Measurements from ENCODE around the gene ADGRF5. TPM values are rescaled to one million over a fixed set of nuclear protein-coding genes. Genes with fewer than 3 reads are reported as not detected.
"Not testable (repeated sequence)": the region's sequence is repeated elsewhere in the genome, so short reads cannot be mapped to it uniquely, and the experiment has no call there.

Gene ADGRF5
- total RNA-seq, 1 experiment from 2014 or later = not detected

DNA sequence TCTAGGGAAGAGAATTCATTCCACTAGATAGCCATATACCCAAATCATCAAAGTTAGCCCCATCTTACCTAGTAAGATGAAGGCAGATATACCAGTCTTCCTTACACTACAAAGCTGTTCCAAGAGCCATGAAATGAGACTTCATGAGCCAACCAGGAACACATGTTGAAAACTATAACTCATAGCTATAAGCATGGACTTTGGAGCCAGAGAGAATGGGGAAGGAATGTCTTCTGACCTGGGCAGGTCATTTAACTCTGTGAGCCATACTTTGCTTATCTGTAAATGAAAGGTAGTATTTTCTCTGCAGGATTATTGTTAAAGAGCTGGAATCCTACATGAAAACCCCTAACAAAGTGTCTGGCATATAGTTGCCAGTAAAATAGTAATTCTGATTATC is 27.3 kb downstream of the ADGRF5 start:
- DNase-seq (ENCODE audit: low spot score) = no peak

DNA sequence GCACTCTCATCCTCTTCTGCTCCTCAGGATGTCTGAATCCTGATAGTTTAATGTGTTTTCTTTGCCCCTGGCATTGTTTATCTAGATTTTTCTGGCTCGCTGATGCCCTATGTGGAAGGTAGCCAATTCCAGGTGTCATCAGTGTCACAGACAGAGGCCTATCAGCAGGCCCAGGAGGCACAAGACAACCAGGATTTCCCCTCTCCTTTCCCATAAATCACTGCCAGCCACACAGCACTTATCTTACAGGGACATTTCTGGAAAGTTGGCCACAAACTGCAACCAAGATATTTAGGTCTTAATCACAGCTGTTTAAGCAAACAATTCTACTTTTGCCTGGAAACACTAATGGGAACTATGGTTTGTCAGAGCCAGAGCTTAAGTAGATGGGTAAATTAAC is 28.1 kb downstream of the ADGRF5 start:
- no peak for DNase-seq (ENCODE audit: low spot score)

DNA sequence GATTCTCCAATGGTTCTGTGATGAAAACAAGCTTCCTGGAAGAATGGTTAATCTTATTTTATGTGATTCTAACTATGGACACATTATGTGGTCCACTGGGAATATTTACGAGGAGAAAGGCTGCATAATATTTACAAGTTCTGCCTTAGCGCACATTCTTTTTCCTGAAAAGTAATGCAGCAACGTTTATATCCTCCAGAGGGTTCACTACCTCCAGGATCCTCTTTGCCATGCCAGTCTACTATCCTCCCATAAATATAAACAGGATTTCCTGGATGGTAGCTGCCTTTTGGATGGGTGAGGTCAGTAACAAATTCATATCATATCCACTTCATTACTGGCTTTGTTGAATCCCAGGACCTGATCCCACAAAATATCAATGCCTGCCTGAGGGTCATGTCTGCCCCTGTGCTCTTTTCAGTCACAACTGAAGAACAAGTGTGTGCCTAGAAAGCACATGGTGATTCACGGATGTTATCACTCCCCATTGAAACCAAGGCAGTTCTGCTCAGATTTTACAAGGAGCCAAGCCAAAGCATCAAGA is 30.4 kb downstream of the ADGRF5 start:
- DNase-seq (ENCODE audit: low spot score) = no peak

DNA sequence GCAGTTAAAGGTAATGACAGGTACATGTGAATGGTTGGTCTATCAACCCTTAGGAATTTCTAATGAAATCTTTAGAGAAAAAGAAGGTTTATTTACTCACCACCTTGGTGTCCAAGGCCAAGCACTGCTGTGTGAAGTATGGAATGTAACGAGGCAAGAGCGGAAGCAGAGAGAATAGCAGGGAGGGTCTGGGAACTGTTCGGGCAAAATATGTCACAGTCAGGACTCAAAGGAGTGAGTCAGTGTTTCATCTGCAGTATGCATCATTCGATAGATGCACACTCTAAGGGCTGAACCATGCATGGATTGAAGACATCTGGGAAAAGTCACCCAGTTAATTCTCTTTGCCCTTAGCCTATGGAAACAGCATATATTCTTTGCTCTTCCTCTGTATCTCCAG is 33.2 kb downstream of the ADGRF5 start:
- DNase-seq (ENCODE audit: low spot score) = no peak

DNA sequence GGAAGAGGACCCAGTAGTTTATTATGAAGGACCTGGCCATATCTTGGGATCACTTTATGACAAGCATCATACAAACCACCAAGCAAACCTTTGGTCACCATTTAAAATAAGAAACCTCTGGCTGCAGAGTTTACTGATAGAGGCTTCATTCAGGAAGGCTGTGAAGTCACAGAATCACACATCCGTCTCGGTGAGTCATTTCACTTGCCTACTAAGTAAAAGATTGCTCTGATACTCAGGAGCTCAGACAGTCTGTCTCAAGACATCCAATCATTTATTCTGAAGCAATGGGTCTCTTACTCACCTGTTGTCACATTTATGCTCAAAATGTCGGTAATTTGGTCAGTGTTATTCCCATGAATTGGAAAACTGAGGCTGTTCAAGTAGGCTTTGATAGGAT is 33.7 kb downstream of the ADGRF5 start:
- no peak for DNase-seq (ENCODE audit: low spot score)

DNA sequence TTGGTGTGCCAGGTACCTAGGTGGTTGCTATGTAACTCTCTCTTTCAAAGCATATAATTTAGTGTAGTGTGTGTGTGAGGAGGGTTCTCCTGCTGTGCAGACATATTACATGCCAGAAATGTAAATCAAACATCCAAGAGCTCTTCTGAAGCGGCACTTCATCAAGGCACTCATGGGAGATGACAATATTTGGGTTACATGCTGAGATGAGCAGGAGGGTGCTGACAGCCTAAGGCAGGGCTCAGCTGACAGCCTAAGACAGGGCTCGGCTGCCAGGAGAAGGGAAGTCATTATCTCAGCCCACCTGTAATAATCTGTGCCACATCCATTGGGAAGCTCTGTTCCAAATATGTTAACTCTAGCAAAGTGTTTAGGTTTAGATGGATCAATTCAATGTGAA is 39.1 kb downstream of the ADGRF5 start:
- DNase-seq (ENCODE audit: low spot score) = no peak

DNA sequence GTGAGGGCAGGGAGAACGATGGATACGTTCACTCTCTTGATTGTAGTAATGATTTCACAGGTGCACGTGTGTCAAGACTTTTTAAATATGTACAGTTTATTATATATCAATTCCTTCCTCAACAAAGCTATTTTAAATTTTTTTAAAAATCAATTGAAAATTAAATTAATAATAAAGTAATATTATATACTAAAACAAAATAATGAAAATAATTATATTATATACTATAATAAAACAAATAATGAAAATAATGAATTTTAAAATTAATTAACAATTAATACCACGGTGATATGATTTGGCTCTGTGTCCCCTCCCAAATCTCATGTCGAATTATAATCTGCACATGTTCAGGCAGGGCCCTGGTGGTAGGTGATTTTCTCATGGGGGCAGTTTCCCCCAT is 42.7 kb downstream of the ADGRF5 start:
- no peak for DNase-seq (ENCODE audit: low spot score)

DNA sequence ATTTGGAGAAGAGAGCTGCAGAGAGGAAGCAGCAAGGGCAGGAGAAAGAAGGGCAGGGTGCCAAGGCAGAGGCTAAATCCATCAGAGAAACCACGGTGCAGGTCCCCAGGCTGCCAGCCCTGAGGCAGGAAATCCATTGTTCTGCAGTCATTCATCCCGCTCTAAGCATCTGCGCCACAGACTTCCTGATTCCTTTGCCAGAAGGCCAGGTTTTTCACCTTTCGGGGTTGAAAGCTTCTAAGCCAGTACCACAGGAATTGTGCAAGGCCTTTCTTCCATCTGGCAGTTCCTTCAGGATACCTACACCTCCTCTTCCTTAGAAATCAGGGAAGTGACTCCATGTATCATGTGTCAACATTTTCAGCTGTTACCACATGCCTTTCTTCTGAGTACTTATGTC is 45.6 kb downstream of the ADGRF5 start:
- peak; percentile 84 for DNase-seq (ENCODE audit: low spot score)

DNA sequence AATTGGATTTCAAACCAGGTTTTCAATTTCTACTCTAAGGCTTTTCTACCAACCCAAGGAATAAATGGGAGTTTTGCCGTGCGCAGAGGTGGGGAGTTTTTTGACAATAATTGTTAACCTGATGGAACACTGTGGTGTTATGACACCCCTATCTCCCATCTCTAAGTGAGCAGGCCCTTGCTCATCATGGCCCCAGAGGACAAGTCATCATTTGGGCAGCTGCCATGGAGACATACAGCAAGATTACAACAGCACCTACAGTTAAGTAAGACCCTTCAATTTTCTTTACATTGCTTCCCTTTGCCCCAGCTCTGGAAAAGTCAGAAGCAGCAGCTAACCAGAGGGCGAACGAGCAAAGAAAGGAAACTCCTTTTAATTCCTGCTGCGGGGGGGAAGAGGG is 54.3 kb downstream of the ADGRF5 start:
- DNase-seq (ENCODE audit: low spot score) = no peak

DNA sequence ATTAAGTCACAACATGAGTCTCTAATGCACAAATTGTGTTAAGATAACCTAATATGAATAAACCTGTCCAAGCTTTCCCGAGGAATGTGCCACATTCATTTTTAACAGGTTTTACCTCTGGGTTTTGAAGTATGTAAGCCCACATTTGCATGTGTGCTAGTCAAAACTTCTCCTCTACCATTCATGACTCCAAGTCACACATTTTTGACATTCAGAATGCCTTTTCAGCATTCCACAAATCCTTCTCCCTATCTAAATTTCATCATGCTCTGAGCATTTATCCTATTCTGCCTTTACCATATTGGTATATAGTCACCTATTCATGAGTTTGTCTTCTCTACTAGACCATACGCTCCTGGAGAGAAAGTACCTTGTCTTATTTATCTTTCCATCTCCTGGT is 56.5 kb downstream of the ADGRF5 start:
- DNase-seq (ENCODE audit: low spot score) = no peak

DNA sequence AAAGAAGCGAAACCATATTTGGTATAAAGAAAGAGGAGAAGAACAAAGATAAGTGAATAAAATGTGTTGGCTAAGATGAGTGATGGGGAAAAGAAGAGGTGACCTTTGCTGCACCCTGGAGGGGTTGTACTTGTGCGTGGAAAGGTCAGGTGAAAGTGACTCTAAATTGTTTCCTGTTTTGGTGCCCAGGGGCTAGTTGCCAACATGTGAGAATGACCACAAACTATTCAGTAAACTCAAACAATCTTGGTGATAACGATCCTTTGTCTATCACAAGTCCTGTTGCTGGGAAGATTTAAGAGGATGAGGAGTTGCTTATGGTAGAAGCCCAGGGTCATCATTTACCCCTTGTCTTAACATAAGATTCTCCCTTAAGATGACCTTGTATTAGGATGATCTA is 57.9 kb downstream of the ADGRF5 start:
- DNase-seq (ENCODE audit: low spot score) = no peak

DNA sequence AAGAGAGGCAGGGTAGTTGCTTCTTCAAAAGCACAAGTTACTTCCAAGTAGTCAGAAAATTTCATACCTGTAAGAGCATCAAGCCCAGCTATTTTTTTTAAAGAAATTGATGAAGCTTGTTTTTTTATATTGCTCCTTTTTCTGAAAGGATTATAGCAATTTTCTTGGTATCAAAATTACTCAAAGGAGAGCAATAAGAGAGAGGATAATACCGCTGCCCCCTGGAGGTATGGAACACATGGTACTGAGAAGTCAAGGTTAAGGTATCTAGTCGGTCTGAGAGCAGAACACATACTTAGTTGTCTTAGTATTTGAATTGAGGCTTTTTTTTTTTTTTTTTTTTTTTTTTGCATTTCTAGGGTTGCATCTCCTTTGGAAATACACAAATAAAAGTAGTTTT is 59.4 kb downstream of the ADGRF5 start:
- DNase-seq (ENCODE audit: low spot score) = no peak

DNA sequence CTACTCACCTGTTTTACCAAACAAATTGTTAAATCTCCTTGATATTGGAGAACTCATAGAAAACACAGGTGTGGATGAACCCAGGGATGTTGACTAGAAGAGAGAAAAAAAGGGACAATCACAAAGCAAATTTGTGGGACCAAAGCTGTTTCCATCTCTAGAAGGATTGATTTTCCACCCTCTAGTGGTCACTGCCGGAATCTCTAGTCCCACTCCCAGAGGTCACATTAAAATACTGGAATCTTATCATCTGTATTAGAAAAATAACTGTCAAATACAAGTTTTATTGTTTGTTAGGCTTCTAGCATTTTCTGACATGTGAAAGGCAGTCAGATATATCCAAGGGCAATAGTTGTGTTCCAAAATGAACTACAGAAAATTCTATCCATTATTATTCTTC is 65.8 kb downstream of the ADGRF5 start:
- DNase-seq (ENCODE audit: low spot score) = not testable (repeated sequence)

DNA sequence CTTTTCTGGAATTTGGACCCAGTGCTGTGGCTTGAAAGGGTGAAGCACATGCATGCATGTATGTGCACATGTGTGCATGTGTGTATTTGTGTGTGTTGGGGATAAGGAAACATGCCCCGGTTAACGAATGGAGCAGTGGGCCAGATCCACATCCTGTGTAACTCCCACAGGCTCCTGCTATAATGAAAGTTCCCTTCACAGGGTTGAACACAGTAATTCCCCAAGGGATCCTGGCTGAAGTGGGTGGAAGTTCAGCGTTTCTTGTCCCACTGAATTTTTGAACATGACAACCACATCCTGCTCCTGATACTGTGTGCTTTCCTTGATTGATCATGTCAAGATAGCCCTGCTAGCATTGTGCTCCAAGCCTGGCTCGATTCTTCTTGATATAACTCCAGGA is 70.2 kb downstream of the ADGRF5 start:
- not testable (repeated sequence) for DNase-seq (ENCODE audit: low spot score)

DNA sequence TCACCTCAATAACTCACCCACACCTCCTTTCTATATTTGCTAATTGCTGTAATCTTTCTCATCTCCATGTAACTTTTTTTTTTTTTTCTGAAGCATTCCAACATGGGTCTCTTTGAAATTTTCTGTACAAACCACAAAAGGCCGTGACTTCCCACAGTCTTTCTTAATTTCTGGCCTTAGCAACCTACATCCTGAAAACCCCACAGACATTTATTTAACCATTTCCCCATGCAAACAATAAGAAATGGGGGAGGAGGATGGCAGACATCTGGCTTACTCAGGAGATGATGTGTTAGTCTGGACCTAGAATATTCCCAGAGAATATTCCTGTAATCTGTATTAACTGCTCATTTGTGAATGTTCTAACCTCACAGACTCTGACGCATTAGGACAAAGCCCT is 70.9 kb downstream of the ADGRF5 start:
- no peak for DNase-seq (ENCODE audit: low spot score)

DNA sequence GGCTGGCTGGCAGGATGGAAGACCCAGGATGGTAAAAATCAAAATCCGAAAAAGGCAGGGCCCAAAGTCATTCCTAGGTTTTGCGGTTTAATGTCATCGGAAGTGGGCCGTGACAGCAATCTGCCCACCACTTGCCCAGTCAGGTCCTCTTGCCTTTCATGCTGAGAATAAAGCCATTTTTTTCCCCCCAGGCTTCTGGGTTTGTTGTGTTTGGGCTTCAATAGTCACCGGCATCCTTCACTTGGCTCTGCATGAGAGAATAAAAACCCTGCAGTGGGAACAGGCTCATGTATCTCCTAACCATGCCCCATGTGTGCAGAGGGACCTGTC is 72.4 kb downstream of the ADGRF5 start:
- no peak for DNase-seq (ENCODE audit: low spot score)

DNA sequence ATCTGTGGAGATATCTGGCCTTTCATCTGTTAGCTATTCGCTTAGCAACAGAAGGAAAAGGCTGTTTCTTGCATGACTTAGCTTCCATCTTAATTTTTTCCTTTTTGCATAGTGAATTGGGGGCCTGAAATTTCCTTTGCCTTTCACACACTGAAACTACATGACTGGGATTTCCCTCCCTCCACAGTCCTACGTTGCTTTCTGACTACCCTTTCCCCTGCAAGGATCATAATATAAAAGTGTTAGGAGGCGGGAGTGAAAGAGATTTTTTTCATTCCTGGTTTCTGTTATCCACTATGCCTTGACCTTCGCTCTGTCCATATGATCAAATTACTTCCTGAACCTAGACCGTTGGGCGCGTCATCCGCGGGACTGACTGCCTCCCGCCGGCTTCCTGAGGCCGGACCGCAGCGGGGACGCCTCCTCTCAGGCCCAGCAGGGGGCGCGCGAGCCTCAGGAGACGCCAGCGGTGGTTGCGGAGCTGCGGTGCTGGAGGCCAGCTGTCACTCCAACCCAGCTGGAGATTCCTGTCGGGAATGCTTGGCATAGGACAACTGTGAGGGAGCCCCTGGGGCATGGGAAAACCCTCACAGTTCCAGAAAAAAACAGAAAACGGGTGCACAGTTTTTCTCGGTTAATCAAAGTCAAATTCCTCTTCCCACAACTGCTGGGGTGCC is 72.9 kb downstream of the ADGRF5 start:
- peak; percentile 81 for DNase-seq (ENCODE audit: low spot score)

DNA sequence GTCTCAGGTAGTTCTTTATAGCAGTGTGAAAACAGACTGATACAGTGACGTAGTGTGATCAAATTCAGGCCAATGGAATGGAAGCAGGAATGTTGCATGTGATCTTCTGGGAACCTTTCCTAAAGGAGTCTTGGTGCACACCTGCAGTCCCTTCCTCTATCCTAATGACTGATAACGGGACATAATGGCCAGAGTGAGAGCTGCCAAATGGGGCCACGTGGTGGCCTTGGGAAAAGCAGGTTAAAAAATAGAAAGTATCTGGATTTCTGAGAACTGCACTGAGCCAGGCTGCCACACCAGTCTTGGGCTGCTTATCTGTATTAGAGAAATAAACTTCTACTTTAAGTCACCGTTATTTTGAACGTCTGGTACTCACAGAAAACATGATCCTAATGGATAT is 76.6 kb downstream of the ADGRF5 start:
- DNase-seq (ENCODE audit: low spot score) = no peak

DNA sequence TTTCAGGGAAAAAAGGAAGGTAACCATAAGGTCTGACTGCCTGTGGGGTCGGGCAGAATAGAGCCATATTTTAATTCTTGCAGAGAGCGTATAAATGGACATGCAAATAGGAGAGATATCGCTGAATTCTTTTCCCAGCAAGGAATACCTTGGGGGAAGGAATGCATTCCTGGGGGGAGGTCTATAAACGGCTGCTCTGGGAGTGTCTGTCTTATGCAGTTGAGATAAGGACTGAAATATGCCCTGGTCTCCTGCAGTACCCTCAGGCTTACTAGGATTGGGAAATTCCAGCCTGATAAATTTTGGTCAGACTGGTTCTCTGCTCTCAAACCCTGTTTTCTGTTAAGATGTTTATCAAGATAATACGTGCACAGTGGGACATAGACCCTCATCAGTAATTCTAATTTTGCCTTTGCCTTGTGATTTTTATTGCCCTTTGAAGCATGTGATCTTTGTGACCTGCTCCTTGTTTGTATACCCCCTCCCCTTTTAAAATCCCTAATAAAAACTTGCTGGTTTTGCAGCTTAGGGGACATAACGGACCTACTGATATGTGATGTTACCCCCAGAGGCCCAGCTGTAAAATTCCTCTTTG is 79.4 kb downstream of the ADGRF5 start:
- not testable (repeated sequence) for DNase-seq (ENCODE audit: low spot score)

DNA sequence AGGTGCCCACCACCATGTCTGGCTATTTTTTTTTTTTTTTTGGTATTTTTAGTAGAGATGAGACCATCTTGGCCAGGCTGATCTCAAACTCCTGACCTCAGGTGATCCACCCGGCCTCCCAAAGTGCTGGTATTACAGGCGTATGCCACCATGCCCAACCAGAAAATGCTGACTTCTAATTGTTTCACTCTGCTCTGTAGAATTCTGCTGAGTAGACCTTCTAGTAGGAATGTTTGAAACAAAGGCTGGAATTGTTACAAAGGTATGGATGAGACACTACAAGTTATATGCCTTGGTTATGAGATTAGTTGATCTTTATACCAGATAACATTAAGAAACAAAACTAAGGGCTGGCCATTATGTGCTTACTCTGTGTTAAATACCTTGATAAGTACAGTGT is 83.7 kb downstream of the ADGRF5 start:
- no peak for DNase-seq (ENCODE audit: low spot score)

DNA sequence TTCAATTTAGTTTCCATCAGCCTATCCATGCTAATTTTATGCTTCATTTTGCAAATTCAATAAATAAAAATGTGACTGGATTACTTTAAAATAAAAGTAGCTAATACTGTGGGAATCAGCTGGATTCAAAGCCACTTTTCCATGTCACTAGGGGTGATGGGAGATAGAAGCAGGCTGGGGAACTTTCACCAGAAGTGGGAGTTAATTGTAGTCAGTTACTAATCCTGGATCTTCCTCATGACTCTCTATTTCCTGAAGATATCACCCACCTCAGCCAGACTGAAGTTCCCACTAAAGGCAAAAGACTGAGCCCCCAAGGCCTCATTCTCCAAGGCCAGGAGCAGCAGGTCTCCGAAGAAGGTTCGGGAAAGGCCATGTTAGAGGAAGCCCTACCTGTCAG is 86.7 kb downstream of the ADGRF5 start:
- not testable (repeated sequence) for DNase-seq (ENCODE audit: low spot score)

DNA sequence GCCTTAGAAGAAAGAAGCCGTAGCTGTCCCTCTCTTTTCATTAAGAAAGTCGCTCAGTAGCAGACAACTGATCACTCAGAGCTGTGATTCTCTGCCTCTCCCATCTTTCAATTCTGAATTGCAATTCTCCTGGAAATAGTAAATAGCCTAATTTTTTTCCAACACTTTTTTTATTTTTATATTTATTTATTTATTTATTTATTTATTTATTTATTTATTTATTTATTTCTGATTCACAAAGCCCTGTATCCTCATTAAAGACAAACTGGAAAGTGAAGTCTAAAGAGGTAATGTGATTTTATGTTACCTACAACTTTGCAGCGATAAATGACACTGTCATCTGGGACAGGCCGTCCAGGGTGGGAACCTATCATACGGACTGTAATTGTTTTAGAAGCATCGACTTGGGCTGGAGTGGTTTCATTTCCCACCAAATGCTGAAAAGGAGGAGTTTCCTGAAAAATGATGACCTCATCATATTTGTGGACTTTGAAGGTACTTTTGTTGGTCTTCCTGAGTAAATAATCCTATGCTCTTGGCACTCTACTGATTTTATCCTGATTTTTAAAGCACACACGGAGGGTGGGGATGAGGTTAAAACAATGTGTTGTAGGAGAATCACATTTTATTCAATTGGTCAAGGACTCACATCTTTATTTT is 87.4 kb downstream of the ADGRF5 start:
- not testable (repeated sequence) for DNase-seq (ENCODE audit: low spot score)

DNA sequence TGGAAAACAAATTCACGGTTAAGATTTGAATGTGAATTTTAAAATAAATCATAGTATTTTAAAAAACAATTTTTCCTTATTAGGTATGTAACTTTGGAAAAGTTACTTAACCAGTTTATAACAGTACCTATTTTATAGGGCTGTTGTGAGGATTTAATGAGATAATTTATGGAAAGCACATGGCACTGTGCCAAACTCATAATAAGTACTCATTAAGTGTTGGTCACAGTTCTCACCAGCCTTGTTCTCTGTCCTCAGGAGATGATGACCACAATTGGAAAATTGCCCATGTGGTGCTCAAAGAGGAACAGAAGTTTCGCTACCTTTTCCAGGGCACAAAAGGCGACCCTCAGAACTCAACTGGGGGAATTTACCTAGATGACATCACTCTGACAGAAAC is 88.9 kb downstream of the ADGRF5 start:
- no peak for DNase-seq (ENCODE audit: low spot score)

Measured in H4 (cell line).